ENCODE data around the gene TNFRSF19.

DNA sequence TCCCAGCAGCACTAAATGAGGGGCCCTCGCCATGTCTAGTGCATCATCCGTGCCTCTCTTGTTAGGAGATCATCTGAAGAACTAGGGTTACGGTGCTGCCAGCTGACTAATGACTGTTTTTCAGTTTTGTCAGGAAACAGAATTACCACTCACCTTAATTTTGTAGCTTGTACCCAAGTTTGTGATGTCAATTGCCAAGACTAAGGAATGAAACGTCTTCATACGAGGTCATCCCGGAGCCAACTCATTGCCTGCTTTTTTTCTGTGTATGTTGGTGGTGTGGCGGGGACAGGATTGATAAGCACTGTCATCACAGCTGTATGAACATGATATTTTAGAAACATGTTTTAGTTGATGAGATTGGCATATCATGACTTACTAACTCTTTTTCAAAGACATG, 100.6 kb downstream of the TNFRSF19 start:
- TF ChIP-seq, protein P1, sequence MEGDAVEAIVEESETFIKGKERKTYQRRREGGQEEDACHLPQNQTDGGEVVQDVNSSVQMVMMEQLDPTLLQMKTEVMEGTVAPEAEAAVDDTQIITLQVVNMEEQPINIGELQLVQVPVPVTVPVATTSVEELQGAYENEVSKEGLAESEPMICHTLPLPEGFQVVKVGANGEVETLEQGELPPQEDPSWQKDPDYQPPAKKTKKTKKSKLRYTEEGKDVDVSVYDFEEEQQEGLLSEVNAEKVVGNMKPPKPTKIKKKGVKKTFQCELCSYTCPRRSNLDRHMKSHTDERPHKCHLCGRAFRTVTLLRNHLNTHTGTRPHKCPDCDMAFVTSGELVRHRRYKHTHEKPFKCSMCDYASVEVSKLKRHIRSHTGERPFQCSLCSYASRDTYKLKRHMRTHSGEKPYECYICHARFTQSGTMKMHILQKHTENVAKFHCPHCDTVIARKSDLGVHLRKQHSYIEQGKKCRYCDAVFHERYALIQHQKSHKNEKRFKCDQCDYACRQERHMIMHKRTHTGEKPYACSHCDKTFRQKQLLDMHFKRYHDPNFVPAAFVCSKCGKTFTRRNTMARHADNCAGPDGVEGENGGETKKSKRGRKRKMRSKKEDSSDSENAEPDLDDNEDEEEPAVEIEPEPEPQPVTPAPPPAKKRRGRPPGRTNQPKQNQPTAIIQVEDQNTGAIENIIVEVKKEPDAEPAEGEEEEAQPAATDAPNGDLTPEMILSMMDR (IDR thresholded peaks at IDR 0.05 in 8 of 11, conservative IDR thresholded peaks at IDR 0.05 in 3 of 11) = no peak
- no peak for TF ChIP-seq POLR2AphosphoS5 (IDR thresholded peaks at IDR 0.05)

Measured in spleen (tissue), 7 donors.